Progenitor cell of endocrine pancreas (in vitro differentiated cells): ENCODE results near the gene CABP2. TPM values are rescaled to one million over a fixed set of nuclear protein-coding genes. Genes with fewer than 3 reads are reported as not detected.

Source experiments
- DNase-seq: peaks from one replicate; pipeline ENCODE4 v3.0.0; 2021; ENCODE audit warnings: low spot score; ENCODE audit not compliant: unreplicated experiment
- H3K27ac Mint-ChIP-seq: 2 replicates; pipeline ENCODE4 v1.8.0; 2021; ENCODE audit warnings: mild to moderate bottlenecking, moderate library complexity, mixed read lengths
- H3K27me3 Mint-ChIP-seq: 2 replicates; pipeline ENCODE4 v1.8.0; 2021; ENCODE audit warnings: mixed read lengths
- H3K36me3 Mint-ChIP-seq: 2 replicates; pipeline ENCODE4 v1.8.0; 2022; ENCODE audit warnings: mixed read lengths; ENCODE audit not compliant: insufficient read depth
- H3K4me1 Mint-ChIP-seq: 2 replicates; pipeline ENCODE4 v1.8.0; 2021; ENCODE audit warnings: low read depth, mixed read lengths
- H3K4me3 Mint-ChIP-seq: 2 replicates; pipeline ENCODE4 v1.8.0; 2021; ENCODE audit warnings: low read depth, mild to moderate bottlenecking, moderate library complexity, mixed read lengths
- H3K9me3 Mint-ChIP-seq: 2 replicates; pipeline ENCODE4 v1.8.0; 2021; ENCODE audit warnings: low read depth, mixed read lengths
- total RNA-seq: library from RNA; stranded (reverse); gene quantifications from 2 replicates; pipeline ENCODE4 v1.2.1, GENCODE V29; 2021
- TF ChIP-seq, protein P1 (sequence below): fragments of 200-600 bp; sonication (generic); IDR thresholded peaks from one replicate; pipeline ENCODE4 v1.5.0; 2021; ENCODE audit warnings: antibody characterized with exemption, mild to moderate bottlenecking; ENCODE audit not compliant: unreplicated experiment

CABP2 gene
- total RNA-seq, 1 donor from 2014 or later = not detected

- H3K9me3 Mint-ChIP-seq = no peaks in the 10 kb centered on the region
- H3K27me3 Mint-ChIP-seq = no peaks in the 10 kb centered on the region
- no peaks in the 10 kb centered on the region for H3K4me1 Mint-ChIP-seq
- H3K27ac Mint-ChIP-seq = no peak overlapping the region
- DNase-seq = no peak
- TF ChIP-seq, protein P1, sequence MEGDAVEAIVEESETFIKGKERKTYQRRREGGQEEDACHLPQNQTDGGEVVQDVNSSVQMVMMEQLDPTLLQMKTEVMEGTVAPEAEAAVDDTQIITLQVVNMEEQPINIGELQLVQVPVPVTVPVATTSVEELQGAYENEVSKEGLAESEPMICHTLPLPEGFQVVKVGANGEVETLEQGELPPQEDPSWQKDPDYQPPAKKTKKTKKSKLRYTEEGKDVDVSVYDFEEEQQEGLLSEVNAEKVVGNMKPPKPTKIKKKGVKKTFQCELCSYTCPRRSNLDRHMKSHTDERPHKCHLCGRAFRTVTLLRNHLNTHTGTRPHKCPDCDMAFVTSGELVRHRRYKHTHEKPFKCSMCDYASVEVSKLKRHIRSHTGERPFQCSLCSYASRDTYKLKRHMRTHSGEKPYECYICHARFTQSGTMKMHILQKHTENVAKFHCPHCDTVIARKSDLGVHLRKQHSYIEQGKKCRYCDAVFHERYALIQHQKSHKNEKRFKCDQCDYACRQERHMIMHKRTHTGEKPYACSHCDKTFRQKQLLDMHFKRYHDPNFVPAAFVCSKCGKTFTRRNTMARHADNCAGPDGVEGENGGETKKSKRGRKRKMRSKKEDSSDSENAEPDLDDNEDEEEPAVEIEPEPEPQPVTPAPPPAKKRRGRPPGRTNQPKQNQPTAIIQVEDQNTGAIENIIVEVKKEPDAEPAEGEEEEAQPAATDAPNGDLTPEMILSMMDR = no peak
- no peak overlapping the region for H3K4me3 Mint-ChIP-seq
- peaks cover 4% of the 10 kb centered on the region for H3K36me3 Mint-ChIP-seq
Observed at GRCh38 chr11:67492801-67493547, 30.3 kb downstream of the CABP2 start.

DNA sequence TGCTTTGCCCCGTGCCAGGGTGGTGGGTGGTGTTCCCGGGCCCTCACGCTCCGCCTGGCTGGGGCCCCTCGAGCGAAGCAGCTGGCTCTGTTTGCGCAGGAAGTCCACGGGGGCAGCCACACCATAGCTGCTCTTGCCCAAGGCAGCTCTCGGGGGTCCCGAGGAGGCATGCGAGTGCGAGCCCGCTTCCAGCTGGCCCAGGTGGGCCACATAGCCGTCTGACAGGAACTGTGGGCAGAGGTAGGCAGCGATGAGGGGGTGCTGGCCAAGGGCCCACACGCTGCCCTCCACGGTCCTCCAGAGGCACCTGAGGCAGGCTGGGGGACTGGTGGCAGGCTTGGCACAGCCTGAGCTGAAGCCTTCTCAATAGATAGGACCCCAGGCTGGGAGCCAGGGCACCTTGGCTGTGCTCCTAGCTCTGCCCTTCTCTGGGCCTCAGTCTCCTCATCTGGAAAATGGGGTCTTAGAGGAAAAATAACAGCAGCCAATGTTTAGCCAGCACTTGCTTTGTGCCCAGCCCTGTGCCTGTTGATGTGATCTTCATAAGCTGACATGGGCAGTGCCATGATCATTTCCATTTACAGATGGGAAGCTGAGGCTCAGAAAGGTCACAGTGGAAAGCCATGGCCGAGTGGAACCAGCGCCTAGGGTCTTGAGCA, 31.0 kb downstream of the CABP2 start:
- Mint-ChIP-seq H3K4me3 (no peak overlapping the region), H3K9me3 (no peaks in the 10 kb centered on the region), H3K27ac (no peak overlapping the region), H3K4me1 (no peaks in the 10 kb centered on the region), H3K27me3 (no peaks in the 10 kb centered on the region), H3K36me3 (peaks cover 8% of the 10 kb centered on the region)
- DNase-seq = no peak
- TF ChIP-seq, protein P1 = no peak

DNA sequence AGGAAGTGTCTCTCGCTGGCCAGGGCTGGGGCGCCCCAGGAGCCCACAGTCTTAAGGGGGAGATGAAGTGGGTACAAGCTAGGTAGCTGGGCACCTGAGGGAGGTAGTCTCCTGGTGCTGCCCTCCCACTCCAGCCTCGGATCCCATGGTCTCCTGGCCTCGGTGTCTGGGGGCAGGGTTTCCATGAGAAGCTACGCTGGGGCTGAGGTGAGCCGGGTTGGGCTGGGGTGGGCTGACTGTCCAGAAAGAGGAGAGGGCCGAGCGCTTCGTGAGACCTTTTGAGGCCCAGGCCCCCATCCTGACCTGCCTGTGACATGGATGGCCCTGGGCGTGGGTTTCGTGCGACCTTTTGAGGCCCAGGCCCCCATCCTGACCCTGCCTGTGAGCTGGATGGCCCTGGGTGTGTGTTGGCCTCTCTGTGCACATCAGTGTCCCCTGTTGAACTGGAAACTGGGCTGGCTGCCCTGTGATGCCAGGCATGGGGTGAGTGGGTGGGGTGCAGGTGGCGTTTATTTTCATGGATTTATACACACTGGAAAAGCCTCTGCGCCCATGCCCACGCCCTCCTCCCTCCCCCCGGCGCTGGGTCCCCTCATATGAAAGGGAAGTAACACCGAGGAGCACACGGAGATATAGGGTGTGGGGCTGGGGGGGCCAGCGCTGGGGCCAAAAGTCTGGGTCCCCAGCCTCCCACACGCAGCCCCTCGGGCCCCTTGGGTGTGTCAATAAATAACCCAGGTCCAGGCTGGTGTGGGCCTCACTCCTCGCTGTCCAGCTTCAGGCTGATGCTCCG, 31.8 kb downstream of the CABP2 start:
- DNase-seq = no peak
- no peaks in the 10 kb centered on the region for H3K27me3 Mint-ChIP-seq
- no peak overlapping the region for H3K4me3 Mint-ChIP-seq
- no peaks in the 10 kb centered on the region for H3K9me3 Mint-ChIP-seq
- no peaks in the 10 kb centered on the region for H3K4me1 Mint-ChIP-seq
- H3K36me3 Mint-ChIP-seq = peaks cover 8% of the 10 kb centered on the region
- no peak overlapping the region for H3K27ac Mint-ChIP-seq
- TF ChIP-seq, protein P1 = no peak

DNA sequence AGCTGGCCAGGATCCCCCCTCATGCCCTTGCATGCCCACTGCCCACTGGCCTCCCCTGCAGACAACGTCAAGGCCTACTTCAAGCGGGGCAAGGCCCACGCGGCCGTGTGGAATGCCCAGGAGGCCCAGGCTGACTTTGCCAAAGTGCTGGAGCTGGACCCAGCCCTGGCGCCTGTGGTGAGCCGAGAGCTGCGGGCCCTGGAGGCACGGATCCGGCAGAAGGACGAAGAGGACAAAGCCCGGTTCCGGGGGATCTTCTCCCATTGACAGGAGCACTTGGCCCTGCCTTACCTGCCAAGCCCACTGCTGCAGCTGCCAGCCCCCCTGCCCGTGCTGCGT, 32.5 kb downstream of the CABP2 start:
- no peaks in the 10 kb centered on the region for H3K9me3 Mint-ChIP-seq
- no peak overlapping the region for H3K27ac Mint-ChIP-seq
- DNase-seq = no peak
- peaks cover 8% of the 10 kb centered on the region for H3K36me3 Mint-ChIP-seq
- H3K27me3 Mint-ChIP-seq = no peaks in the 10 kb centered on the region
- H3K4me1 Mint-ChIP-seq = no peaks in the 10 kb centered on the region
- TF ChIP-seq, protein P1 = no peak
- no peak overlapping the region for H3K4me3 Mint-ChIP-seq
